ENCODE measurements around the gene SERINC2. TPM values are rescaled to one million over a fixed set of nuclear protein-coding genes. Genes with fewer than 3 reads are reported as not detected.
A peak's percentile ranks its signal among the peaks of the same experiment; 100 is the strongest.
"Not testable (repeated sequence)": the region's sequence is repeated elsewhere in the genome, so short reads cannot be mapped to it uniquely, and the experiment has no call there.

SERINC2 gene
- total and polyA plus RNA-seq, 8 donors = 12.3 to 114 (median 66.0) TPM

DNA sequence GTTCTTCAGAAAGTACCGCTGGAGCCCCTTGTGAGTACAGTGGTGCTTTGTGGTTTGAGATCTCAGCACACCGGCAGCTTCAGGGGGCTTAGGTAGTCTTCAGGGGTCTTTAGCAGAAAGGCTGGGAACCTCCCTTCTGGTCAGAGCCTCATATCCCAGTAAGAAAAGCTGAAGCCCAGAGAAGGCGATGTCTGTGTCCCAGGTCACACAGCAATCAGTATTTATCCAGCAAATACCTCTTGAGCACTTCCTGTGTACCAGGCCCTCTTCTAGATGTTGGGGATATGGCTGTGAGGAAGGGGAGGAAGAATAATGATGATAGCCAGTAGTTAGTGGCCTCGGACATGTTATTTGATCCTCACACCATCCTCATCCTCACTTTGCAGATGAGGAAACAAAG, 14.3 kb downstream of the SERINC2 start:
- H3K4me3 ChIP-seq = no peak overlapping the region
- H3K27me3 ChIP-seq = peaks cover 0 to 6% (median 0%) of the 10 kb centered on the region in 3 donors
- TF ChIP-seq EP300 (IDR thresholded peaks at IDR 0.05) (no peak), POLR2AphosphoS5 (IDR thresholded peaks at IDR 0.05) (no peak)
- TF ChIP-seq, protein P1, sequence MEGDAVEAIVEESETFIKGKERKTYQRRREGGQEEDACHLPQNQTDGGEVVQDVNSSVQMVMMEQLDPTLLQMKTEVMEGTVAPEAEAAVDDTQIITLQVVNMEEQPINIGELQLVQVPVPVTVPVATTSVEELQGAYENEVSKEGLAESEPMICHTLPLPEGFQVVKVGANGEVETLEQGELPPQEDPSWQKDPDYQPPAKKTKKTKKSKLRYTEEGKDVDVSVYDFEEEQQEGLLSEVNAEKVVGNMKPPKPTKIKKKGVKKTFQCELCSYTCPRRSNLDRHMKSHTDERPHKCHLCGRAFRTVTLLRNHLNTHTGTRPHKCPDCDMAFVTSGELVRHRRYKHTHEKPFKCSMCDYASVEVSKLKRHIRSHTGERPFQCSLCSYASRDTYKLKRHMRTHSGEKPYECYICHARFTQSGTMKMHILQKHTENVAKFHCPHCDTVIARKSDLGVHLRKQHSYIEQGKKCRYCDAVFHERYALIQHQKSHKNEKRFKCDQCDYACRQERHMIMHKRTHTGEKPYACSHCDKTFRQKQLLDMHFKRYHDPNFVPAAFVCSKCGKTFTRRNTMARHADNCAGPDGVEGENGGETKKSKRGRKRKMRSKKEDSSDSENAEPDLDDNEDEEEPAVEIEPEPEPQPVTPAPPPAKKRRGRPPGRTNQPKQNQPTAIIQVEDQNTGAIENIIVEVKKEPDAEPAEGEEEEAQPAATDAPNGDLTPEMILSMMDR (IDR thresholded peaks at IDR 0.05) = no peak
- peaks cover 0 to 26% (median 11%) of the 10 kb centered on the region in 4 donors for H3K36me3 ChIP-seq
- WGBS, 5 donors = 95 to 99% (median 96%) methylated on average over 4 of the region's 4 CpGs
- no peak for DNase-seq
- no peak overlapping the region for H3K27ac ChIP-seq
- no peaks in the 10 kb centered on the region for H3K9me3 ChIP-seq
- peaks cover 0 to 24% (median 7%) of the 10 kb centered on the region in 4 donors for H3K4me1 ChIP-seq
- intact Hi-C loops (cut with DNase I; ENCODE audit: low total_unique reads) = loop anchor here (10.0 kb wide), 1 partner anchor 243 kb away; no protein-coding TSS in a partner anchor

DNA sequence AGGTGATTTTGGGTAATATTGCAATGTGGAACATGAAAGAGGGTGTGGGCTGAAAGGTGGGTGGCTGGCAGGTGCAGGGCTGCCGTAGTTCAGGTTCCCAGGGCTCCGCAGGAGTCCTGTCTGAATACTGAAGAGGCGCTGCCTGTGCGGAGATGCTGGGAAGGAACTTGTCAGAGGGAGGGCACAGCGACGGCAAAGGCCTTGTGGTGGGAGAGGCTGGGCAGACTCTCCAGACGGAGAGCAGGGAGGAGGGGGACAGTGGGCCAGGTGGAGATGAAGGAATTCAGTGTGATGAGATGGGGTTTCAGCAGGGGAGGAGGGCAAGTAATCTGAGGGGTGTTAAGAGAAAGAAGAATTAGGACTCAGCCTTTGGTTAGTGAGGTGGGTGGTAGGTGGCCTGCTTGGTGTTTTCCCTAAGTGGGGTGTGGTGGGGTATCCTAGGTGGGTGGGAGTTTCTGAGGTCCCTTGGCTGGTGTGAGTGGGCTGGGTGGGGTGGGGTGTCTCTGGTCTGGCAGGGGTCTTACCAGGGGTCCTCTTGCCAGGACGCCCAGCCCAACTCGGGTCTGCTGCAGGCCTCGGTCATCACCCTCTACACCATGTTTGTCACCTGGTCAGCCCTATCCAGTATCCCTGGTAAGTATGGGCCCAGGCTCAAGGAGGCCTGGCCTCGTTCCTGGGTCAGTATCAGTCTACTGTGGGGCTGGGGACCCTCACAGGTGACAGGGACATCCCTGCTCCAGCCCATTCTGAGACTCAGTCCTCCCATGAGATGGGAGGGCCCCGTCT, 15.6 kb downstream of the SERINC2 start:
- no peak for TF ChIP-seq EP300 (IDR thresholded peaks at IDR 0.05)
- TF ChIP-seq POLR2A (IDR thresholded peaks at IDR 0.05) = no peak
- TF ChIP-seq, protein P1 (IDR thresholded peaks at IDR 0.05) = no peak
- TF ChIP-seq POLR2AphosphoS5 (IDR thresholded peaks at IDR 0.05) = no peak
- no peaks in the 10 kb centered on the region for H3K9me3 ChIP-seq
- no peak overlapping the region for H3K4me3 ChIP-seq
- intact Hi-C loops (cut with DNase I; ENCODE audit: low total_unique reads) = loop anchor here (10.0 kb wide), 1 partner anchor 244 kb away; no protein-coding TSS in a partner anchor
- H3K27ac ChIP-seq = no peak overlapping the region
- peaks cover 0 to 37% (median 15%) of the 10 kb centered on the region in 4 donors for H3K36me3 ChIP-seq
- peaks cover 0 to 12% (median 2%) of the 10 kb centered on the region in 4 donors for H3K4me1 ChIP-seq
- WGBS, 5 donors = 84 to 94% (median 91%) methylated on average over 10 to 12 of the region's 12 CpGs
- DNase-seq = no peak
- peaks cover 0 to 6% (median 0%) of the 10 kb centered on the region in 3 donors for H3K27me3 ChIP-seq

DNA sequence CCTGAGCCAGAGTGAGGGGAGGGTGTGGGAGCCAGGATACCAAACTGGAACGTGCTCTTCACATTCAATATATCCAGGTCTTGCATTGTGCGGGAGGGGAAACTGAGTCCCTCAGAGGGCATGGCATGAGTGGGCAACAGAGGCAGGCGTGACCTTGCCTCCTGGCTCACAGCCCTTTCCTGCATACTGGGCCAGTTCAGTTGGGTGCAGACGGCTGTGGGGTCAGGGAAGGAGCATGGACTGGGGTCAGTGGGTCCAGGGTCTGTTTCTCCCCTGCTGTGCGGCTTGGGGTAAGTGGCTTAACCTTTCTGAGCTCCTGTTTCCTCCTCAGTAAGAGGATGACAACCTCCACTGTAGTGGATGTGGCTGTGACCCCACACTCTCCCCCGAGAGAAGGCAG, 16.6 kb downstream of the SERINC2 start:
- Histone ChIP-seq H3K9me3 (no peaks in the 10 kb centered on the region), H3K4me1 (peaks cover 0 to 12% (median 2%) of the 10 kb centered on the region in 4 donors), H3K27ac (no peak overlapping the region), H3K36me3 (peaks cover 0 to 45% (median 19%) of the 10 kb centered on the region in 4 donors), H3K4me3 (no peak overlapping the region), H3K27me3 (peaks cover 0 to 2% (median 0%) of the 10 kb centered on the region in 3 donors)
- 90 to 93% (median 92%) methylated on average over 2 to 6 of the region's 6 CpGs for WGBS, 5 donors
- DNase-seq = no peak
- intact Hi-C loops (cut with DNase I; ENCODE audit: low total_unique reads) = loop anchor here (10.0 kb wide), 1 partner anchor 245 kb away; no protein-coding TSS in a partner anchor
- TF ChIP-seq, protein P1 (IDR thresholded peaks at IDR 0.05) = no peak
- TF ChIP-seq POLR2A (IDR thresholded peaks at IDR 0.05) (no peak), EP300 (IDR thresholded peaks at IDR 0.05) (no peak), POLR2AphosphoS5 (IDR thresholded peaks at IDR 0.05) (no peak)

DNA sequence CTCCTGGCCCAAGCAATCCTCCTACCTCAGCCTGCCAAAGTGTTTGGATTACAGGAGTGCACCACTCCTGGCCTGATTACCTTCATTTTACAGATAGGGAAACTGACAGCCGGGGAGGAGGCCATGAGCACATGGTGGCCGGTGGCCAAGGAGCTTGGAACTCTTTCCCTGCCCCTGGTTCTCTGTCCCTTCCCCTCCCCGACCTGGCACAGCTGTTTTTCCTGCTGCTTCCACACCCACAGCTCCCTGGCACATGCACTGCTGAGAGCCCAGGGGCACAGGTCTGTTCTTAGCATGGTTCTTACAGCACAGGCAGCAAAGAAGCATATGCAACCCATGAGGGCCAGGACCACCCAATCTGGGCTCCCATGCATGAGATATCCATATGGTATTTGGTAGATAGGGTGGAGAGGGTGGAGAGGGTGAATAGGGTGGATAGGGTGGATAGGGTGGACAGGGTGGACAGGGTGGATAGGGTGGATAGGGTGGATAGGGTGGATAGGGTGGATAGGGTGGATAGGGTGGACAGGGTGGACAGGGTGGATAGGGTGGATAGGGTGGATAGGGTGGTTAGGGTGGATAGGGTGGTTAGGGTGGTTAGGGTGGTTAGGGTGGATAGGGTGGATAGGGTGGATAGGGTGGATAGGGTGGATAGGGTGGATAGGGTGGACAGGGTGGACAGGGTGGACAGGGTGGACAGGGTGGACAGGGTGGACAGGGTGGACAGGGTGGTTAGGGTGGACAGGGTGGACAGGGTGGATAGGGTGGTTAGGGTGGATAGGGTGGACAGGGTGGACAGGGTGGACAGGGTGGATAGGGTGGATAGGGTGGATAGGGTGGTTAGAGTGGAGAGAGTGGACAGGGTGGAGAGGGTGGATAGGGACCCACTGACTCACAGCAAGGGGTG, 18.6 kb downstream of the SERINC2 start:
- 17 to 65% (median 49%) methylated on average over 3 of the region's 3 CpGs for WGBS, 5 donors
- peaks cover 0 to 39% (median 16%) of the 10 kb centered on the region in 4 donors for H3K36me3 ChIP-seq
- H3K27me3 ChIP-seq; H3K27ac ChIP-seq; H3K4me3 ChIP-seq; intact Hi-C loops (cut with DNase I; ENCODE audit: low total_unique reads); H3K9me3 ChIP-seq; H3K4me1 ChIP-seq: not testable (repeated sequence)
- peak; percentile 44 to 58 for DNase-seq
